Measurements from ENCODE around the gene PSMA1.

DNA sequence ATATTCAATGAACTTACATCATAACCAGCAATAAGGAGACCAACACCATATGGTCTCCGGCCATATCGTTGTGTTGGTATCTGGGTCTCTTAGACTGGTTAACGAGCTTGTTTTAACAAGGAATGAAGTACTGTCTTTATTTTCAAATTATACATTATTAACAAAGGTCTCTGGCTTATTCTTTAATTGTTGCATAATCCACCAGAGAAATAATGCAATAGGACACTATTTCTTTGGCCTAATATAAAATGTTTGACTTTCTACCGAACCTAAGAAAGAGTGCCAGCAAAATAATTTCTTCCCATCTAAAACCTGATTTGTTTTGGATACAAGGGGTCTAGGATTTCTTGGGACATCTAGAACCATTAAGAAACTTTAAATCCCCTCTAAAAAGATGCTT lies 6.4 kb downstream of the PSMA1 start:
- TF ChIP-seq, protein P1, sequence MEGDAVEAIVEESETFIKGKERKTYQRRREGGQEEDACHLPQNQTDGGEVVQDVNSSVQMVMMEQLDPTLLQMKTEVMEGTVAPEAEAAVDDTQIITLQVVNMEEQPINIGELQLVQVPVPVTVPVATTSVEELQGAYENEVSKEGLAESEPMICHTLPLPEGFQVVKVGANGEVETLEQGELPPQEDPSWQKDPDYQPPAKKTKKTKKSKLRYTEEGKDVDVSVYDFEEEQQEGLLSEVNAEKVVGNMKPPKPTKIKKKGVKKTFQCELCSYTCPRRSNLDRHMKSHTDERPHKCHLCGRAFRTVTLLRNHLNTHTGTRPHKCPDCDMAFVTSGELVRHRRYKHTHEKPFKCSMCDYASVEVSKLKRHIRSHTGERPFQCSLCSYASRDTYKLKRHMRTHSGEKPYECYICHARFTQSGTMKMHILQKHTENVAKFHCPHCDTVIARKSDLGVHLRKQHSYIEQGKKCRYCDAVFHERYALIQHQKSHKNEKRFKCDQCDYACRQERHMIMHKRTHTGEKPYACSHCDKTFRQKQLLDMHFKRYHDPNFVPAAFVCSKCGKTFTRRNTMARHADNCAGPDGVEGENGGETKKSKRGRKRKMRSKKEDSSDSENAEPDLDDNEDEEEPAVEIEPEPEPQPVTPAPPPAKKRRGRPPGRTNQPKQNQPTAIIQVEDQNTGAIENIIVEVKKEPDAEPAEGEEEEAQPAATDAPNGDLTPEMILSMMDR (IDR thresholded peaks at IDR 0.05; ENCODE audit: low read length) = no peak
- TF ChIP-seq EZH2 (IDR thresholded peaks at IDR 0.05; ENCODE audit: borderline replicate concordance, low read length) = no peak
